Fibroblast of lung (primary cell): Measurements from ENCODE around the gene SH3BP4.

Source experiments
- CTCF ChIP-seq, 2 donors: IDR thresholded peaks in 1 of 2; conservative IDR thresholded peaks in 1 of 2; 1 replicate in 1 of 2; 2 replicates in 1 of 2; pipeline ENCODE4 v1.5.1; 2011 to 2012; ENCODE audit warnings: low read length in 2 of 2, control low read depth in 1 of 2, inconsistent platforms in 1 of 2, low read depth in 1 of 2, mild to moderate bottlenecking in 1 of 2
- EZH2 ChIP-seq: IDR thresholded peaks from 2 replicates; pipeline ENCODE4 v1.5.1; 2012; ENCODE audit warnings: low read length, control low read depth, mild to moderate bottlenecking; ENCODE audit errors: missing control alignments

- TF ChIP-seq CTCF (conservative IDR thresholded peaks at IDR 0.05 in 1 of 2, IDR thresholded peaks at IDR 0.05 in 1 of 2; ENCODE audit: low read depth in 1 of 2, low read length in 2 of 2), result no peak
- TF ChIP-seq EZH2, result no peak
These were observed 94.1 kb downstream of the SH3BP4 start for GRCh38 chr2:235045973-235046343.
